H1 (cell line): ENCODE results near the gene FGR. TPM values are rescaled to one million over a fixed set of nuclear protein-coding genes. Genes with fewer than 3 reads are reported as not detected.

Experiments used
- CTBP2 ChIP-seq: IDR thresholded peaks from 2 replicates; pipeline ENCODE4 v1.7.0; 2011; ENCODE audit warnings: borderline replicate concordance, mild to moderate bottlenecking, moderate library complexity, mixed read lengths, low read length; ENCODE audit not compliant: insufficient read depth, insufficient read length
- POLR2A ChIP-seq, 2 experiments: IDR thresholded peaks; 1 replicate in 1 of 2; 2 replicates in 1 of 2; pipeline ENCODE4 v1.6.1; 2011; ENCODE audit warnings: low read depth in 2 of 2, low read length in 2 of 2, mild to moderate bottlenecking in 2 of 2; ENCODE audit errors: control extremely low read depth in 1 of 2
- TEAD4 ChIP-seq: IDR thresholded peaks from 2 replicates; pipeline ENCODE4 v1.6.1; 2012; ENCODE audit warnings: low read depth, low read length, inconsistent platforms, mixed read lengths
- polyA plus RNA-seq, 7 experiments: library from polyadenylated mRNA; depleted of rRNA in 3 of 7; stranded (reverse) in 5 of 7; unstranded in 2 of 7; fragments of >200 nt in 5 of 7; fragments of 200-250 nt in 2 of 7; gene quantifications; 1 replicate in 5 of 7; 2 replicates in 1 of 7; 4 replicates in 1 of 7; pipeline versions ENCODE4 v1.2.1 to v1.2.3, GENCODE V29; 2011 to 2013; ENCODE audit warnings: missing spikeins in 2 of 7, mixed read lengths in 2 of 7
- total RNA-seq: library from RNA; stranded (reverse); fragmentation: NEBNext Ultra II Directional; extraction: Animal tissue kit (Norgen Biotek cat#: 25700); gene quantifications from 2 replicates; pipeline ENCODE4 v1.2.1, GENCODE V29; 2021

The FGR gene
- total and polyA plus RNA-seq, 2 of the 8 experiments (the other 6 are each of a cell fraction or from before 2014, with no cell fraction given): 0.22 to 0.95 TPM

DNA sequence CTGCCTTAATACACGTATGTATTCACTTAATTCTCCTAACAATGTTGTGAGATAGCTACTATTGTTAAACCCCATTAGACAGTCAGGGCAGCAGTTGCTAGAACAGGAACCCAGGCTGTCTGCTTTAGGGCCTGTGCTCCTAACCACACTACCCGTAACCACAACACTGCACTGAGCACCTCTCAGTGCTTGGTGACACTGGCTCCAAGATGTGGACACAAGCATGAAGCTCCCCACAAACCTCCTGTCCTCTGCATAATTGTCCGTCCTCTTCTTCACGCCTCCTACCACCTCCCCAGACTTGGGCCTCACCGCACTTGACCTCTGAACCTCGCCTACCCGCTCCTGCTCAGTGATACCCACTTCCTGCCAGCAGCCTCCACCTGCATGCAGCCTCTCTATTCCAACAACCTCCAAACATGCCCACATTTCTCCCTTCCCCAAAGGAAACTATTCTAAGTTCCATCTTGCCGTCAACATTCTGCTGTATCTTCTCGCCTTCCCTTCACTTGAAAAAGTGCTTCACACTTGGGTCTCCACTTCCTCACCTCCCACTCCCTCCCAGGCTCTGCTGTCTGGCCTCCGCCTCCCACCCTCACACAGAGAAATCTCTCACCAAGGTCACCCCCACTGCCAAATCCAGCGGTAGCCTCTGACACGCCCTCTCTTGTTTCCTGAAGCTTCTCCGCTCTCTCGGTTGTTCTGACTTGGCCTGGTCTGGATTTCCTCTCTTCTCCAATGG is 16.5 kb downstream of the FGR start (continued):
- TF ChIP-seq CTBP2 (no peak), TEAD4 (no peak), POLR2A (IDR thresholded peaks at IDR 0.05; ENCODE audit: control extremely low read depth in 1 of 2, low read depth in 2 of 2, low read length in 2 of 2) (no peak)
- TF ChIP-seq, all 59 proteins: peak for 0
